HG03108 (cell line): Measurements from ENCODE around the gene MIPOL1.
"Not testable (repeated sequence)": the region's sequence is repeated elsewhere in the genome, so short reads cannot be mapped to it uniquely, and the experiment has no call there.

ENCODE experiments used
- ATAC-seq: cut with Tn5 transposase; IDR thresholded peaks from one replicate; pipeline ENCODE4 v1.9.1; 2021; ENCODE audit warnings: moderate library complexity; ENCODE audit not compliant: unreplicated experiment

The MIPOL1 gene

DNA sequence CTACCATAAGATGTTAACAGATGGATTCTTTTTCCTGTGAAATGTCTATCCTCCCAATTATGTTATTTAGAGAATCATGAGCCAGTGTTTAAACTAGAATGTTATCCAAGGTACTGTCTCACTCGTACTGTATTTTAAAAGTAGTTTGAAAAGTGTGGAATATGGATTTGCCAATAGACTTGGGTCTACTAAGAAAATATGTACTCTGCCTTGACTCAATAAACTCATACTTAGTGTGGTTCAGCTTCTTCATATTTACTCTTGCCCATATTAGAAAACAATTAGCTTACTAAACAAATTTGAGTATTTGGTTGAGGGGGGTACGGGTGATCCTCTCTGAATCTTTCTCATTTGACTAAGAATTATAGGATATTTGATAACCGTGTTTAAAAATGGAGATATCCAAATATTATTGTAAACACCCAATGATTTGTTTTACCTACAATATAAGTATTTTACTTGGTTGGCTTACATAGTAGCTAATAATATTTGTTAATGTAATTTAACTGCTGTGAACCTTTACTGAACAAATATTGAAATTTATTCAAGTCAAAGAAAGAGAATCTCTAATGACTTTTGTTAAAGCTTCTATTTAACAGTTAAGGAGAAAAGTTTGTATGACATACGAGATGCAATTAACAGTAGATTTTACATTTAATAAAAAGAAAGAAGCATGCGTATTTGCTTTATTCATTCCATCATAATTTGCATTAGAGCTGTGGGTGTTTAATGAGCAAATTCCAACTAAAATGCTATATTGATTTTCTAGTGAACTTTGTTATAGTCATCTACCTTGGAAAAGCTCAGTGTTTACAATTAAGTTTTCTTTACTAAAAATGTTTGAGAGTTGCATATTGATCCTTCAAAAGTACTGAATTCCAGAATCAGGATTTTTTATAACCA, 81.2 kb downstream of the MIPOL1 start:
- ATAC-seq = no peak

DNA sequence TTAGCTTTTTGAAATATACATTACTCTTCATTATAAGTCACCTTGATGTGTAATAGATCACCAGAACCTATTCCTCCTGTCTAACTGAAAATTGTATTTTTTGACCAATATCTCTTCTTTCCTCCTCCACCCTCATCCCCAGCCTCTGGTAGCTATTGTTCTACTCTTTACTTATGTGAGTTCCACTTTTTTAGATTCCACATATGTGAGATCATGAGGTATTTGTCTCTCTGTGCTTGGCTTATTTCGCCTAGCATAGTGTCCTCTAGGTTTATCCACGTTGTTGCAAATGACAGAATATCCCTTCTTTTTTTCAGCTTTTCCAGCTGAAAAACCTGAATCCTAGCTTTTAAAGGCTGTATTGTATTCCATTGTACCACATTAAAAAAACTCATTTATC, 82.1 kb downstream of the MIPOL1 start:
- no peak for ATAC-seq

DNA sequence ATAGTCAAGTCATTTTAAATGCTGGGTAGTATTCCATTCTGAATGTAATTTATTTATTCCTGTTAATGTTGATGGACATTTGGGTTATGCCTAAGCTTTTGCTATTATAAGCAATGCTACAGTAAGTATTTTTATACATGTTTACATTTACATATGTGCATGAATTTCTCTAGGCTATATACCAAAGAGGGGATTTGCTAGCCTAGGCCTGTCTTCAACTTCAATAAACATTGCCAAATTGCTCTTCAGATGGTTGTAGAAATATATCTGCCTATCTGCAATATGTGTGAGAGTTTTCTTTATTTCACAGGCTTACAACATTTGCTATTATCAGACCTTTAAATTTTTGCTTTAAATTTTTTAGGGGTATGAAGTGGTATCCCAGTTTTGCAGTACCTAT, 87.0 kb downstream of the MIPOL1 start:
- ATAC-seq = no peak

DNA sequence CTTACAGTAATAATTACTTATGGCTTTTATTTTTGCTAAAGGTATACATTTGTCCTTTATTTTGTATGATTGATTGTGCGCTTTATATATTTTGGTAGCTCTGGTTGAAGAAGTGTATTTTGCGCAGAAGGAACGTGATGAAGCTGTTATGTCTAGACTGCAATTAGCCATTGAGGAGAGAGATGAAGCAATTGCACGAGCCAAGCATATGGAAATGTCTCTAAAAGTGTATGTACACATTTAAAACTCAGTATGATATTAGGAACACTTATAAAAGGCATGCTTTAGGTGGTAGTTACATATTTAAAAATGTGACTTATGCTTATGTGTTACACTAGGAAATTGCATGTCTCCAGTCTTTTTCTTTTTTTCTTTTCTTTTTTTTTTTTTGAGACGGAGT, 87.5 kb downstream of the MIPOL1 start:
- ATAC-seq = no peak

DNA sequence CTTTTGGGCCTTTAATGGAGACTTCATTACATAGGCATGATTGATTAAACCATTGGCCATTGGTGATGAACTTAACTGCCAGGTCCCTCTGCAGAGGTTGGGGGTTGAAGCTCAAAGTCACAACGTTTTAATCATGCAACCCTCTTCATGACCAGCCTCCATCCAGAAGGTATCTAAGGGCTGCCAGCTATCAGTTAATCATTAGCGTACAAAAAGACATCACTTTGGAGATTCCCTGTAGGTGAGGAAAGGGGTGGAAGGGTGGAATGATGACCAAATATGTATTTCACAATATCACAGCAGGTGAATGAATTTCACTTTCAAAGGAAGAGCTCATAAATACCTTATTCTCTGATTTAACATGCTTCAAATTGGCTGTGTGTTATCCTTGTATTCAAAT, 92.0 kb downstream of the MIPOL1 start:
- ATAC-seq = no peak

DNA sequence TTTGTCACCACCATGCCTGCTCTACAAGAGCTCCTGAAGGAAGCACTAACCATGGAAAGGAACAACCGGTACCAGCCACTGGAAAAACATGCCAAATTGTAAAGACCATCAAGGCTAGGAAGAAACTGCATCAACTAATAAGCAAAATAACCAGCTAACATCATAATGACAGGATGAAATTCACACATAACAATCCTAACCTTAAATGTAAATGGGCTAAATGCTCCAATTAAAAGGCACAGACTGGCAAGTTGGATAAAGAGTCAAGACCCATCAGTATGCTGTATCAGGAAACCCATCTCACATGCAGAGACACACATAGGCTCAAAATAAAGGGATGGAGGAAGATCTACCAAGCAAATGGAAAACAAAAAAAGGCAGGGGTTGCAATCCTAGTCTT, 97.5 kb downstream of the MIPOL1 start:
- ATAC-seq = not testable (repeated sequence)

DNA sequence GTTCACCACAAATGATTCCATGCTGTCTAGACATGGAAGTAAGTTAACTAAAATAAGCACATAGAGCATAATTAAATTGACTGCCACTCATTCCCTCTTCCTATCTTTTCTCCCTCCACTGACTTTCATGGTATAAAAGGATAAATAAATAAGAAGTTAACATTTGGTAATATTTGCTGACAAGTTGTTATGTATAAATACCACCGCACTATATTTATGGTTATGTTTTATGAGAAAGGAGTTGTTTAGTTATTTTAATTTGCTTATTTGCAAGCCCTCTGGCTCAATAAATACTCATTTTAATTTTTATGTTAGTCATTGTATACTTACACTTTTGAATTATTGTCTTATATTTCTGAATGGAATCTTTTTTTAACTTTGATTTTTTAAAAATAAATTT, 113.5 kb downstream of the MIPOL1 start:
- ATAC-seq = no peak

DNA sequence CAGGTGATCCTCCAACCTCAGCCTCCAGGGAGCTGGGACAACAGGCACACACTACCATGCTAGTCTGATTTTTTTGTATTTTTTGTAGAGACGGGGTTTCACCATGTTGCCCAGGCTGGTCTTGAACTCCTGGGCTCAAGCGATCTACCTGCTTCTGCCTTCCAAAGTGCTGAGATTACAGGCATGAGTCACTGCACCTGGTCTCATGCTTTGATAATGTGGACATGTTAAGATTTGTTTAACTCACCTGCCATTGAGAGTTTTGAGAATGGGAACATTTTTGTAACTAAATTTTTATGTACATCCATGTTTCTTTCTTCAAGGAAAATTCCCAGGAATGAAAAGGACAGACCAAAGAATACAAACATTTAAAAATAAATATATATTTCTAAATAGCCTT, 121.2 kb downstream of the MIPOL1 start:
- ATAC-seq = no peak

DNA sequence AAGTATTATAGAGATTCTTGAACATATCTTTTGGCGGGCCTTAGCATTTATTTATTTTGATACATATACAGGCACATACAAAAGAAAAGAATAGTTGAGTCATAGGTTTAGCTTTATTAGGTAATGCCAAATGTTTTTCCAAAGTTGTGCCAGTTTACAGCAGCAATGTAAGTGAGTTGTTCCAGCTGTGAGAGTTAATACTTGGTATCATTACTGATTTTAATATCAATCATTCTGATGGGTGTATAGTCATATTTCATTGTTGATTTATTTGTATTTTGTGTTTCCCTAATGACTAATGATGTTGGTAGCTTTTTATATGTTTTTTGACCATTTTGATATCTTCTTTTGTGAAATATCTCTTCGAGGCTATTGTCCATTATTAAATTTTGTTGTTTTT, 122.4 kb downstream of the MIPOL1 start:
- ATAC-seq = no peak

DNA sequence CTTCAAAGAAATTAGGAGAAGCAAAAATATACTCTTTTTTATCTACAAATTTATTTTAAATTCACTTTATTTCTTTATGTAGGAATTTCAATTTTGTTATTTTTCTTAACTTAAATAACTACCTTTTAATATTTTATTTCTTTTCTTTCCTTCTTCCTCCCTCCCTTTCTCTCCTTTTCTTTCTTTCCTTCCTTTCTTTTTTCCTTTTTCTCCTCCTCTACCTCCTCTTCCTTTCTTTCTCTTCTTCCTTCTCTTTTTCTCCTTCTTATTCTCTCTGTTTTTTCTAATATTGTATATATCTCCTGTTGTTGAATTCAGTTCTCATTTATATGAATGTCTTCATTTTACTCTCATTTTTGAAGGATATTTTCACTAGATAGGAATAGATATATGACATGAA, 127.6 kb downstream of the MIPOL1 start:
- ATAC-seq = no peak

DNA sequence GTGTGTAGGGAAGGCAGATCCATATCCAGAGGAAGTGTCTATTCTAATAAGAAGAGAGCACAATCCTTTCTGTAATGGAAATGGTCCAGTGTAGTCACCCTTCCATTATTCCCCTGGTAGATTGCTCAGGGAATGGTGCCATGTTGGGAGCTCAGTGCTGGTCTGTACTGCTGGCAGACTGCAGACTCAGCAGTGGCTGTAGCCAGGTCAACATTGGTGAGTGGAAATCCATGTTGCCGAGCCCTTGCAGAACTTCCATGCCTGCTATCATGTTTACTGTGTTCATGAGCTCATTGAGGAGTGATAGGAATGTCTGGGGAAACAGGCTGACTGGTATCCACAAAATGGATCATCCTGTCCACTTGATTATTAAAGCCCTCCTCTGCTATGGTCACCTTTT, 128.7 kb downstream of the MIPOL1 start:
- ATAC-seq = no peak

DNA sequence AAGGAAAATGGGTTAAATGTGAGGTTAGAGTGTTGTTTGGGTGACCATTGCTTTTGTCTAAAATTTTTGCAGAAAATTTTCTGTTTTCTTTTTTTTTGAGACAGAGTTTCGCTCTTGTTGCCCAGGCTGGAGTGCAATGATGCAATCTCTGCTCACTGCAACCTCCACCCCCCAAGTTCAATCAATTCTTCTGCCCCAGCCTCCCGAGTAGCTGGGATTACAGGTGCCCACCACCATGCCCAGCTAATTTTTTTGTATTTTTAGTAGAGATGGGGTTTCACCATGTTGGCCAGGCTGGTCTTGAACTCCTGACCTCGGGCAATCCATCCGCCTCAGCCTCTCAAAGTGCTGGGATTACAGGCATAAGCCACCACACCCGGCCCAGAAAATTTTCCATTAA, 130.2 kb downstream of the MIPOL1 start:
- not testable (repeated sequence) for ATAC-seq

DNA sequence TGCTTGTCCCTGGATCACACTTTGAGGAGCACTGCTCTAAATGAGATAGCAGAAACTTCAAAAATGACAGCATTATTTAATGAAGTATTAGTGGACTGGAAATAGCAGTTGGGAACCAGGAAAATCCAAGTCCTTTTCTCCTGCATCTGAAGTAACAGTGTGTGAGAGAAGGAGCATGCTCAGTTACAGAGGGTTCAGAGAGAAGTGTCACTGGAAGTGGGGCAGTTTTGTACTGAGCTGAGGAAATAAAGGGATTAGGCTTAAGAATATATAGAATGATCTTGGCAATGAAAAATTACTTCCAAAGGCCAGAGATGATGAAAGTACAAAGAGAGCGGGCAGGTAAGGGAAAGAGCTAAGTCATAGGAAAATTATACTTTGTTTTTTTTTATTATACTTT, 130.9 kb downstream of the MIPOL1 start:
- no peak for ATAC-seq

DNA sequence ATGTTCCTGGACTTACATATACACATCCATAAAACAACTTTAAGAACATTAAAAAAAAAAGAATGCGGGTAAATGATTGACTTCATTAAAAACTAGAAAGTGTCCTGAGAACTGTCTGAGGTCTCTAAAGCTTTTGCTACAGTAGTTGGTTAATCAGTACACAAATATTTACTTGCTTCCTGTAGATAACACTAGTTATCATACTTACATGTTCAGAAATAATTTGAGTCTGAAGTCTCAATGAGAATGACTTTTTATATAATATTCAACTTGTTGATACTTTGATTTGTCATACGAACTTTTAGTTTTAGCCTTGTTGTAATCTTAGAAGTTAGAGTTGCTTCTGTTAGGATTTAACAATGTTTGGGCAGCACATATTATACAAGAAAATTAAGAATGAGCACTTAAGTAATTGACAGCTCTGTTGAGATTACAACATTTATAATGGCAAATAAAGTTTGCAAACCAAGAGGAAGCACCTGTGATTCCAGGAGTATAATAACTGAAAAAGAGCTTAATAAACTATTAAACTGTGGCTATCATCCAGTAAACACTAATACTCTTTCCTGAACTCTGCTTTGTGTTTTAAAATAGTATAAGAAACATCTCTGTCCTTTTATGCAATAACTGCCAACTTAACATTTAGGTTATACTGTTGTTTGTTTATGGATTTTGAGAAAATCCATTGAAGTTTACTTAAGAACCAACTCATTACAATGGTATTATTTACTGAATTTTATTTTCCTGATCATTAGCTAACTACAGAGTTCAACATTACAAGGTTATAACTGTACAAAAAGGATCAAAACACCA, 131.7 kb downstream of the MIPOL1 start:
- ATAC-seq = no peak

DNA sequence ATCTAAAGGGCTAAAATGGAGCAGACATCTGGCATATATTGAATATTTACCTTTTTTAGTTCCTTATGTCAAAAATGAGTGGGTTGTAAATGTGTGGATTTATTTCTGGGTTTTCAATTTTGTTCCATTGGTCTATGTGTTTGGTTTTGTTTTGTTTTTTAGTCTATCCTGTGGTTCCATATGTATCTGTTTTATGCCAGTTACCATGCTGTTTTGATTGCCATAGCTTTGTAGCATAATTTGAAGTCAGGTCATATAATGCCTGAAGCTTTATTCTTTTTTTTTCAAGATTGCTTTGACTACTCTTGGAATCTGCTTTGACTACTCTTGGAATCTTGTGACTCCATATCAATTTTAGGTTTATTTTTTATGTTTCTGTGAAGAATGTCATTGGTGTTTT, 133.2 kb downstream of the MIPOL1 start:
- no peak for ATAC-seq

DNA sequence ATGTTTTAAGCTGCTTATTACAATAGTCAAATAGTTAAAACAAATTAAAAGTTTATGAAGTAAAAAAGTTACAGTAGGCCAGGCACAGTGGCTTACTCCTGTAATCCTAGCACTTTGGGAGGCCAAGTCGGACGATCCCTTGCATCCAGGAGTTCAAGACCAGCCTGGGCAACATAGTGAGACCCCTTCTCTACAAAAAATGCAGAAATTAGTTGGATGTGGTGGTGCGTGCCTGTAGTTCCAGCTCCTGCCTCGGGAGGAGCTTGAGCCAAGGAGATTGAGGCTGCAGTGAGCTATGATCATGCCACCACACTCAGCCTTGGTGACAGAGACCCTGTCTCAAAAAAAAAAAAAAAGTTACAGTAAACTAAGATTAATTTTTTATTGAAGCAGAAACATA, 142.6 kb downstream of the MIPOL1 start:
- ATAC-seq = no peak

DNA sequence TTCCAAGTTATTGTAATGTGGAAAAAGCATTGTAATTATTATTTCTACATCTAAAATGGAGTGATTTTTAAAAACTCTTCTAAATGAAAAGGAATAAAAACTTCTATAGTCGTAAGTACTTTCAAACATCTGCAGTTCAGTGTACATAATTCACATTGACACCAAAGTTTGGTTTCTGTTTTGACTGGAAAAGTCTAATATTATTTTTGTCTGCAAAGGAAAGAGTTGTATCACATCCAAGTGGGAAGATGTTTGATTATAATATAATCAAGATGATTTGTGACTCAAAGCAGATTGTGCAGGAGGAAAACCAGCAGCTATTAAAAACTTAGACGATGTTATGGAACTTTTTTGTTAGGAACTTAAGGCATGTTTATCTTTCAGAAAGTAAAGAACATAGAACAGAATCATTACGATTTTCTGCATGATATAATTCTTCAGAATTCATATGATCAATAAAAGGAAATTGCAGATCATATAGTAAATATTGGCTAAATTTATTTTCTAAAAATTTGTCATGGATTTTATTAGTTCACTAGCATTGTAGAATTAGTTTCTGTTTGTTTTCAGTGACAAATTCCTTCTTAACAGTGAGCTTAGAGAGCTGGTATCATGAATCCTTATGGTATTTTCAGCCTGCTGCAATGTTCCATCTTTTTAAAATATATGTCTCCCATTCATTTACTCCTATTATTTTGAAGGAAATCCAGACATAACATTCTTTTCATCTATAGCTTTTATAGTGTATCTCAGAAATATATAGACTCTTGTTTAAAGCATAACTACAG, 145.8 kb downstream of the MIPOL1 start:
- no peak for ATAC-seq

DNA sequence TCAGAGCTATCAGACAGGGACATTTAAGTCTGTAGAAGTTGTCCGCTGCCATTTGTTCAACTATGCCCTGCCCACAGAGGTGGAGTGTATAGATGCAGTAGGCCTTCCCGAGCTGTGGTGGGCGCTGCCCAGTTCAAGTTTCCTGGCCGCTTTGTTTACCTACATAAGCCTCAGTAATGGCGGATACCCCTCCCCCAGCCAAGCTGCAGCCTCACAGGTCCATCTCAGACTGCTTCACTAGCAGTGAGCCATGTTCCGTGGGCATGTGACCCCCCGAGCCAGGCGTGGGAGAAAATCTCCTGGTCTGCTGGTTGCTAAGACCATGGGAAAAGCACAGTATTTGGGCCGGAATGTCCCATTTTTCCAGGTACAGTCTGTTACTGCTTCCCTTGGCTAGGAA, 165.9 kb downstream of the MIPOL1 start:
- no peak for ATAC-seq

DNA sequence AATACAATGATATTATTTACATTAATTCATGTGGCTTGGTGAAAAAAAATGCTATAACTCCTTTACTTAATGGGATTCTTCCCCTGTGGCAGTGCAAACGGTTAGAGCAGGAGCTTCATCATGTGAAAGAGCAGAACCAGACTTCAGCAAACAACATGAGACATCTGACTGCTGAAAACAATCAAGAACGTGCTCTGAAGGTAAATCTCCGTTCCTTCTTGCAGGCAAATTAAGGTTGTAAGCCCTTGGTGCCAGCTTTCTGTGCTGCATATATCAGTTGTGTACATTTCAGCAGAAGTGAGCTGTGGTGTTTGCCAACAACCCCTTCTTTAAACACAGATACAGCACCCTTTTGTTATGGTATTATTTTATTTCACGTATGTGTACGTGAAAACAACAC, 171.7 kb downstream of the MIPOL1 start:
- ATAC-seq = no peak

DNA sequence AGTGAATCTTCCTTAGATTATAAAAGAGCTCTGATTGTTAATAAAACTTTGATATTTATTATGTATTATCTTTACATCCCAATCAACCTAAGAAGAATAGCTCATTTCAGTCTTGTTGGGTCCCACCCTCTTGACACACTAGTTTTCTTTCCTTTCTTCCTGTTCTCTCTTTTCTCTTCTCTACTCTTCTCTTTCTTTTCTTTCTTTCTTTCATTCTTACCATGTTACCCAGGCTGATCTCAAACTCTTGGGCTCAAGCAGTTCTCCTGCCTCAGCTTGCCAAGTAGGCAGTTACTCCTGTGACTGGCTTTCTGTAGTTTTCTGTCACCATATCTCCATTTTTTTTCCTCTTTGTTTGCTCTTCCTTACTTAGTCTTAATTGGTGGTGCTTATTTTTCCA, 177.8 kb downstream of the MIPOL1 start:
- no peak for ATAC-seq

DNA sequence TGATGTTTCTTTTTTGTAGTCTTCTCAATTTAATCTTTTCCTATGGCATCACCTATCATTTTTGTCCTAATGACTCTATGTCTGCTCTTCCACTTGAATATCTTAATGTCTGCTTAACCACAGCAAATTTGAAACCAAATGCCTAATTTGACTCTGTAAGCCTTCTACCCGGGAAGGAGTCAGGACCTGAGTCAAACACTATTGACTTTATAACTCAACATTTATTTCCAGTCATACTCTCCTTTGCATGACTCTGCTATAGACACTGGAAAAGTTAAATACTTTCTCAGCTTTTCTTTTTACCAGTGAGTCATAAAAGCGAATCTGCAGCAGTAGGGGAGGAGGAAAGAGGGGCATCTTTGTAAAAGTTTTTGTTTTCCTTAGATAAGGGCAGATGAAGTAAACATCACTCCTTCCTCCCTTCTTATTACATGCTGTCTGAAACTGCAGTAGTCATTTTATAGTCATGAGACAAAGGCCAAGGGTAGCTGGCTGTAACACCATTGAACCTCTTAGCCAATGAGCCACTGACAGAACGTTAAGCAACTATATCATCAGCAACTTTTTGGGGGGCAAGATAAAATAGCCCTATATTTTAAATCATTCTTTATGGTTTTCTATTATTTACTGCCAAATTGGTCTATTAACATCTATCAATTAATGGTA, 179.3 kb downstream of the MIPOL1 start:
- ATAC-seq = no peak
